Gastrocnemius medialis (tissue), 4 donors: ENCODE measurements around the gene CFAP97D1. TPM values are rescaled to one million over a fixed set of nuclear protein-coding genes. Genes with fewer than 3 reads are reported as not detected.

Source experiments
- ATAC-seq, 2 donors: fragments of 150-250 bp; one replicate each; pipeline ENCODE4 v1.9.1; 2016
- DNase-seq, 2 donors: peaks; one replicate each; pipeline ENCODE4 v3.0.0-alpha.2; 2019
- H3K27ac ChIP-seq, 4 donors: fragments of 200-600 bp; sonication (generic); 1 replicate in 1 of 4; 2 replicates in 3 of 4; pipeline ENCODE4 v1.5.1; 2016 to 2018; ENCODE audit warnings: mild to moderate bottlenecking in 2 of 4, moderate library complexity in 1 of 4
- H3K27me3 ChIP-seq, 3 donors: fragments of 200-600 bp; sonication (generic) in 2 of 3; 1 replicate in 1 of 3; 2 replicates in 2 of 3; pipeline versions ENCODE4 v1.5.1 to v1.6.0; 2016 to 2019; ENCODE audit warnings: mild to moderate bottlenecking in 1 of 3, moderate library complexity in 1 of 3
- H3K36me3 ChIP-seq, 2 donors: fragments of 200-600 bp; sonication (generic) in 1 of 2; one replicate each; pipeline ENCODE4 v1.5.1; 2017 to 2018
- H3K4me1 ChIP-seq, 2 donors: fragments of 200-600 bp; sonication (generic) in 1 of 2; one replicate each; pipeline ENCODE4 v1.5.1; 2016 to 2017; ENCODE audit warnings: mild to moderate bottlenecking in 2 of 2
- H3K4me3 ChIP-seq, 4 donors: fragments of 200-600 bp; sonication (generic) in 3 of 4; 1 replicate in 1 of 4; 2 replicates in 3 of 4; pipeline ENCODE4 v1.5.1; 2016 to 2019; ENCODE audit warnings: mild to moderate bottlenecking in 2 of 4
- H3K9me3 ChIP-seq, 3 donors: fragments of 200-600 bp; sonication (generic) in 2 of 3; 1 replicate in 1 of 3; 2 replicates in 2 of 3; pipeline ENCODE4 v1.5.1; 2016 to 2019
- POLR2A ChIP-seq, 2 donors: fragments of 450-650 bp; IDR thresholded peaks; one replicate each; pipeline ENCODE4 v1.6.1; 2017; ENCODE audit warnings: antibody characterized with exemption in 2 of 2, mild to moderate bottlenecking in 2 of 2, moderate library complexity in 2 of 2
- in situ Hi-C, 4 donors: fragments of 200-750 bp; cut with MboI; loops; one replicate each; pipeline versions ENCODE4 v1.15.0 to v1.8.0; 2017; ENCODE audit warnings: low sequenced_read_pairs in 4 of 4
- intact Hi-C: fragments of 100-400 bp; cut with DNase I; formaldehyde crosslinking; loops from one replicate; pipeline ENCODE4 v1.15.1; 2023; ENCODE audit warnings: low total_unique reads
- total RNA-seq, 4 donors: library from RNA; depleted of rRNA; stranded (reverse); fragments of >200 nt; gene quantifications; one replicate each; pipeline versions ENCODE4 v1.1.0 to v1.2.3, GENCODE V29; 2016
- TF ChIP-seq, protein P1 (sequence below), 5 experiments: fragments of 450-650 bp in 3 of 5; fragments of 200-600 bp in 2 of 5; sonication (generic) in 2 of 5; IDR thresholded peaks in 4 of 5; conservative IDR thresholded peaks in 1 of 5; 1 replicate in 4 of 5; 2 replicates in 1 of 5; pipeline ENCODE4 v1.5.1; 2016 to 2019; ENCODE audit warnings: antibody characterized with exemption in 5 of 5, mild to moderate bottlenecking in 3 of 5, moderate library complexity in 3 of 5

Gene CFAP97D1
- total RNA-seq, 4 donors from 2014 or later, result not detected

DNA sequence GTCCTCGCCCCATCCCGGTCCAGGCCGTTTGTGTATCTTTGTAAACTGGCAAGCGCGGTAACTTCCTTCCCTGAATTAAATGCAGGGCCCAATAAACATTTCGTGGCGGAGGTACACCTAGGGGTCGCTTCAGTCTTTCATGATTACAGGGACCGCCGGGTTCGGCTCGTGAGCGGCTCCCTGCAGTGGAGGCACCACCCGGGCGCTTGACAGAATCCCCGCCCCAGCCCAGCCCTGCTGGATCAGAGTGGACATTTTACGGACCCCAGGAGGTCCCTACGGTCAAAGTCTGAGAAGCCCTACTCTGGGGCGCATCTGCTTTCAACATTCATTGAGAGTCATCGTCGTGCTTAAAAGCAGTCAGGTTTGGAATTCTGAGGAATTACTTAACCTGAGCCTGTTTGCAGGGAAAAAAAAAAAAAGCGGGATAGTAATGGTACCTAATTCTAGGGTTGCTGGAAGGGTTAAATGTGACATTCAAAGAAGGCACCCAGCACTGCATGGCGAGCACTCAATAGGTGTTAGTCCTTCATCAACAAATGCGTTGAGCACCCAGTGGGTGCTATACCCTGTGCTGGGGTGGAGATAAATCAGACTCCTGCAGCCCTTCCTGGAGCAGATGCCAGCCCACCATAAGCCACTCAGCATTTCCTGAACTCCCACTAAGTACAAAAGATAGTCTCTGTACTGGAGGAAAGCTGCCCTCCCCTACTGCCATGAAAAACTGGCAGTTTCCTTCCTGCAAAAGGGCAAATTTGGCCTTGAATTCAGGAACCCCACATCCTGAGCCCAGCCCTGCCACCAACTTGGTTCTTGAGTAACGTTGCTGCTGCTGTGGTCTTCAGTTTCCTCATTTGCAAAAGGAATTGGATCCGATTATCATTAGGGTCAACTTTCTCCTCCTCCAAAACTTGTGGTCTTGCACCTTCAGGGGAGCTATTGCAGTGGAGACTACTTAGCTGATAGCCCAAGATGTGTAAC, 800 bp upstream of the CFAP97D1 start:
- ATAC-seq, result peak in 1 of 2 donors; percentile 7
- peaks cover 0 to 2% of the 10 kb centered on the region in 2 donors for H3K36me3 ChIP-seq
- H3K4me1 ChIP-seq, result peaks cover 38 to 42% of the 10 kb centered on the region in 2 donors
- peak overlapping the region; percentile 98 to 100 (median 100) for H3K27ac ChIP-seq
- intact Hi-C loops (loop anchor here (1.0 to 10.0 kb wide), 5 partner anchors 67 to 1515 kb away; partner anchors contain the start of genes PTGES3L and RUNDC1), in situ Hi-C loops (loop anchor here in 1 of 4 donors (10.0 kb wide), 1 partner anchor 65 kb away; the partner anchor contains the start of gene CD300LG)
- no peak for DNase-seq
- no peaks in the 10 kb centered on the region for H3K9me3 ChIP-seq
- TF ChIP-seq, protein P1, sequence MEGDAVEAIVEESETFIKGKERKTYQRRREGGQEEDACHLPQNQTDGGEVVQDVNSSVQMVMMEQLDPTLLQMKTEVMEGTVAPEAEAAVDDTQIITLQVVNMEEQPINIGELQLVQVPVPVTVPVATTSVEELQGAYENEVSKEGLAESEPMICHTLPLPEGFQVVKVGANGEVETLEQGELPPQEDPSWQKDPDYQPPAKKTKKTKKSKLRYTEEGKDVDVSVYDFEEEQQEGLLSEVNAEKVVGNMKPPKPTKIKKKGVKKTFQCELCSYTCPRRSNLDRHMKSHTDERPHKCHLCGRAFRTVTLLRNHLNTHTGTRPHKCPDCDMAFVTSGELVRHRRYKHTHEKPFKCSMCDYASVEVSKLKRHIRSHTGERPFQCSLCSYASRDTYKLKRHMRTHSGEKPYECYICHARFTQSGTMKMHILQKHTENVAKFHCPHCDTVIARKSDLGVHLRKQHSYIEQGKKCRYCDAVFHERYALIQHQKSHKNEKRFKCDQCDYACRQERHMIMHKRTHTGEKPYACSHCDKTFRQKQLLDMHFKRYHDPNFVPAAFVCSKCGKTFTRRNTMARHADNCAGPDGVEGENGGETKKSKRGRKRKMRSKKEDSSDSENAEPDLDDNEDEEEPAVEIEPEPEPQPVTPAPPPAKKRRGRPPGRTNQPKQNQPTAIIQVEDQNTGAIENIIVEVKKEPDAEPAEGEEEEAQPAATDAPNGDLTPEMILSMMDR (IDR thresholded peaks at IDR 0.05 in 4 of 5, conservative IDR thresholded peaks at IDR 0.05 in 1 of 5), result peak in 2 of 5 experiments; percentile 16 to 33
- no peak for TF ChIP-seq POLR2A (IDR thresholded peaks at IDR 0.05)
- peak overlapping the region; percentile 77 to 100 (median 92) for H3K4me3 ChIP-seq
- H3K27me3 ChIP-seq, result no peaks in the 10 kb centered on the region

DNA sequence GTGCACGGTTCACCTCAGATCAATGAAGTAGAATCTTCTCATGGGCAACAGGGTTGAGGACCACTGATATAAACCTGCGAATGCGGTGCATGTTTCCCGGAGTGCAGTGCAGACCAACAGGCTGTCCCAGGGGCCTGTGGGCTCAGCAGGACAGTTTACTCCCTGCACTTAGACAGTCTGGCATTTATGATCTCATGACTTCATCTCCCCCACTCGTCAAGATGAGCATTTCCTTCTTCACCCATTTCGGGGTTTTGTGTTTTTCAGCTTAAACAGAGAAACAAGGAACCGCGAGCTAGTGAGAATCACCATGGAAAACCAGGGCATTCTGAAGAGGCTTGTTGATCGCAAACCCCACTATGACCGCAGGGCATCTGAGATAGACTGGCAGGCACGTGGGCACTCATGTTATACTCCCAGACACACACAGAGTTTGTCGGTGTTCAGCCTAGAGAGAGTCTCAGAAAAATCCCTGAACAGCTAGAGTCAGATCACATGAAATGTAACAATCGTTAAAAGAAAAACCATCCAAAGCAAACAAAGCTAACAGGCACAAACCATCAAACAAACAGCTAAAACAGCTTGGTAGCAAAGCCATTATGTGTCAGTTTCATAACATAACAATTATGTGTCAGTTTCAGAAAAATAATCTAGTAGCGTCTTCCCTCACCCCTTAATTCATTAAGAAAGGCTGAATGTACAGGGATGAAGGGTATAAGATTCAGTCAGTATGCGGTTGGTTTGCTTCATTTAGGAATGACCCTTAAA, 2.9 kb downstream of the CFAP97D1 start:
- no peak for ATAC-seq
- in situ Hi-C loops, result loop anchor here in 1 of 4 donors (10.0 kb wide), 1 partner anchor 62 kb away; the partner anchor contains the start of gene CD300LG

DNA sequence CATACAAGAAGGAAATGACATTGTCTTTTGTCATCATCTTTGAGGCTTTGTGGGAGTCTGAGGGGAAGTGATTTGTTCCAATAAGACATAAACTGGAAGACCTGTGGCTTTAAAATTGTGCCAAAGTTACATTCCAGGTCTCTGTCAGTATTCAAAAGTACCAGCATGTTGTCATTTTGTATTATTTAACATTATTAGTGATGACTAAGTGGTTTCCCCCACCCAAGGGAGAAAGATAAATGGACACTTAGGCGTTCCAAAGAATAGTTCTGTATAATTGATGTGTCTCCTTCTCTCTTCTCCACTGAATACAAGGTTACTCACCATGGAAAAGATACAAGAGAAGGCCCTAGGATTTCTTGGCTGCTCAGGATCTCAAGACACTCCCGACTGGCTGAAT, 3.8 kb downstream of the CFAP97D1 start:
- Histone ChIP-seq H3K27me3 (no peaks in the 10 kb centered on the region), H3K4me1 (peaks cover 4 to 6% of the 10 kb centered on the region in 2 donors), H3K9me3 (no peaks in the 10 kb centered on the region), H3K27ac (no peak overlapping the region), H3K36me3 (no peaks in the 10 kb centered on the region), H3K4me3 (no peak overlapping the region)
- ATAC-seq, result no peak
- in situ Hi-C loops, result loop anchor here in 1 of 4 donors (10.0 kb wide), 1 partner anchor 61 kb away; the partner anchor contains the start of gene CD300LG
- no peak for DNase-seq
- TF ChIP-seq, protein P1 (IDR thresholded peaks at IDR 0.05 in 4 of 5, conservative IDR thresholded peaks at IDR 0.05 in 1 of 5), result no peak
- no peak for TF ChIP-seq POLR2A (IDR thresholded peaks at IDR 0.05)
- intact Hi-C loops, result no loop called here

More for the DNA sequence above, 2.9 kb downstream of the CFAP97D1 start:
- no peaks in the 10 kb centered on the region for H3K36me3 ChIP-seq
- DNase-seq, result no peak
- TF ChIP-seq POLR2A (IDR thresholded peaks at IDR 0.05), result no peak
- TF ChIP-seq, protein P1 (IDR thresholded peaks at IDR 0.05 in 4 of 5, conservative IDR thresholded peaks at IDR 0.05 in 1 of 5), result no peak
- H3K4me3 ChIP-seq, result no peak overlapping the region
- intact Hi-C loops, result no loop called here
- no peaks in the 10 kb centered on the region for H3K27me3 ChIP-seq
- H3K4me1 ChIP-seq, result peaks cover 4 to 6% of the 10 kb centered on the region in 2 donors
- no peak overlapping the region for H3K27ac ChIP-seq
- no peaks in the 10 kb centered on the region for H3K9me3 ChIP-seq

DNA sequence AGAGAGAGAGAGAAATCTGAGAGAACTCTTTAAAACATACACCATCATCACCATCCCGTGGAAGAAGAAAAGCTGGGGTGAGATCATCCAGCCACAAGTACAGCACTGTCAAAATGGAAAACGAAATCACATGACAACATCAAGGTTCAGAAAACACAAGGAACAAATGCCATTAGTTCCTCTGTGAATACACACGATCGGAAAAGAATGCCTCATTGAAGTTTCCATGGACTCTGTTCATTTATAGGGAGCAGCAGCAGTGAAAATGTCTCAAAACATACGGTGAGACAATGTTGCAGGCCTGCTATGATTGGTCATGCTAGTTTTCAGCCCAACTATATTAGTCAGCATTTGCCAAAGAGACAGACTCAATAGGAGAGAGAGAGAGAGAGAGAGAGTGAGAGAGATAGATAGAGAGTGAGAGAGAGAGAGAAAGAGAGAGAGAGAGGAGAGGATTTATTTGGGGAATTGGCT, 4.4 kb downstream of the CFAP97D1 start:
- peaks cover 0 to 1% of the 10 kb centered on the region in 2 donors for H3K4me1 ChIP-seq
- H3K27me3 ChIP-seq, result no peaks in the 10 kb centered on the region
- no peak overlapping the region for H3K4me3 ChIP-seq
- TF ChIP-seq POLR2A (IDR thresholded peaks at IDR 0.05), result no peak
- TF ChIP-seq, protein P1 (IDR thresholded peaks at IDR 0.05 in 4 of 5, conservative IDR thresholded peaks at IDR 0.05 in 1 of 5), result no peak
- DNase-seq (no peak), ATAC-seq (no peak)
- no peaks in the 10 kb centered on the region for H3K36me3 ChIP-seq
- no peaks in the 10 kb centered on the region for H3K9me3 ChIP-seq
- in situ Hi-C loops (loop anchor here in 1 of 4 donors (10.0 kb wide), 1 partner anchor 60 kb away; the partner anchor contains the start of gene CD300LG), intact Hi-C loops (no loop called here)
- no peak overlapping the region for H3K27ac ChIP-seq
